Mesothelial cell of epicardium (in vitro differentiated cells): Measurements from ENCODE around the gene EFCAB6. TPM values are rescaled to one million over a fixed set of nuclear protein-coding genes. Genes with fewer than 3 reads are reported as not detected.
A peak's percentile ranks its signal among the peaks of the same experiment; 100 is the strongest.

Experiments
- DNase-seq, 2 experiments: peaks; one replicate each; pipeline ENCODE4 v3.0.0; 2021; ENCODE audit warnings: low spot score in 2 of 2; ENCODE audit not compliant: unreplicated experiment in 2 of 2
- H3K27ac Mint-ChIP-seq: 2 replicates; pipeline ENCODE4 v1.8.0; 2021; ENCODE audit warnings: mixed read lengths
- H3K27me3 Mint-ChIP-seq: 2 replicates; pipeline ENCODE4 v1.8.0; 2021; ENCODE audit warnings: low read depth, mixed read lengths
- H3K36me3 Mint-ChIP-seq: 2 replicates; pipeline ENCODE4 v1.8.0; 2021; ENCODE audit warnings: mixed read lengths
- H3K4me1 Mint-ChIP-seq: 2 replicates; pipeline ENCODE4 v1.8.0; 2021; ENCODE audit warnings: mixed read lengths
- H3K4me3 Mint-ChIP-seq: 2 replicates; pipeline ENCODE4 v1.8.0; 2021; ENCODE audit warnings: mild to moderate bottlenecking, moderate library complexity, mixed read lengths
- H3K9me3 Mint-ChIP-seq: 2 replicates; pipeline ENCODE4 v1.8.0; 2021; ENCODE audit warnings: mixed read lengths
- total RNA-seq: library from RNA; stranded (reverse); gene quantifications from 3 replicates; pipeline ENCODE4 v1.2.1, GENCODE V29; 2021
- TF ChIP-seq, protein P1 (sequence below): fragments of 200-600 bp; sonication (generic); IDR thresholded peaks from one replicate; pipeline ENCODE4 v1.5.0; 2021; ENCODE audit warnings: antibody characterized with exemption; ENCODE audit not compliant: unreplicated experiment

The EFCAB6 gene
- total RNA-seq, 1 donor from 2014 or later, result 2.6 TPM

DNA sequence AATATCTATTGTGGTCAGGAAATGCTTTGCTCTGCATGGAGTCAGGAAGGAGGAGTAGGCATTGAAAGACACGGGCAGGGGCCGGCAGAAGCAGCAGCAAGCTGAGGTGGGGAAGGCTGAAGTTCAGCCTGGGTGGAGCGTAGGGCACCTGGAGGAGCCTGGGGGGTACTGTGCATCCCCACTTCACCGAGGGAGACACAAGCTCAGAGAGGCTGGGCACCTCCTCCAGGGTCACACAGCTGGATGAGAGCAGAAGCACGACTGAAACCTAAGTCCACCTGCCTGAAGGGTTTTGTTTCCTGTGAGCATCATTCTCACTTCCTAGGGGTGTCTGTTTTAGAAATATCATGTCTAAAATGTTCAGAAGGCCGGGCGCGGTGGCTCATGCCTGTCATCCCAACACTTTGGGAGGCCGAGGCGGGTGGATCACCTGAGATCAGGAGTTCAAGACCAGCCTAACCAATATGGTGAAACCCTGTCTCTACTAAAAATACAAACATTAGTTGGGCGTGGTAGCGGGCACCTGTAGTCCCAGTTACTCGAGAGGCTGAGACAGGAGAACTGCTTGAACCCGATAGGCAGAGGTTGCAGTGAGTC lies 262.0 kb downstream of the EFCAB6 start:
- DNase-seq, result peak in 1 of 2 experiments; percentile 6
- H3K36me3 Mint-ChIP-seq, result no peaks in the 10 kb centered on the region
- H3K4me3 Mint-ChIP-seq, result no peak overlapping the region
- peaks cover 15% of the 10 kb centered on the region for H3K9me3 Mint-ChIP-seq
- H3K27me3 Mint-ChIP-seq, result peaks cover 13% of the 10 kb centered on the region
- no peaks in the 10 kb centered on the region for H3K4me1 Mint-ChIP-seq
- TF ChIP-seq, protein P1, sequence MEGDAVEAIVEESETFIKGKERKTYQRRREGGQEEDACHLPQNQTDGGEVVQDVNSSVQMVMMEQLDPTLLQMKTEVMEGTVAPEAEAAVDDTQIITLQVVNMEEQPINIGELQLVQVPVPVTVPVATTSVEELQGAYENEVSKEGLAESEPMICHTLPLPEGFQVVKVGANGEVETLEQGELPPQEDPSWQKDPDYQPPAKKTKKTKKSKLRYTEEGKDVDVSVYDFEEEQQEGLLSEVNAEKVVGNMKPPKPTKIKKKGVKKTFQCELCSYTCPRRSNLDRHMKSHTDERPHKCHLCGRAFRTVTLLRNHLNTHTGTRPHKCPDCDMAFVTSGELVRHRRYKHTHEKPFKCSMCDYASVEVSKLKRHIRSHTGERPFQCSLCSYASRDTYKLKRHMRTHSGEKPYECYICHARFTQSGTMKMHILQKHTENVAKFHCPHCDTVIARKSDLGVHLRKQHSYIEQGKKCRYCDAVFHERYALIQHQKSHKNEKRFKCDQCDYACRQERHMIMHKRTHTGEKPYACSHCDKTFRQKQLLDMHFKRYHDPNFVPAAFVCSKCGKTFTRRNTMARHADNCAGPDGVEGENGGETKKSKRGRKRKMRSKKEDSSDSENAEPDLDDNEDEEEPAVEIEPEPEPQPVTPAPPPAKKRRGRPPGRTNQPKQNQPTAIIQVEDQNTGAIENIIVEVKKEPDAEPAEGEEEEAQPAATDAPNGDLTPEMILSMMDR, result no peak
- no peak overlapping the region for H3K27ac Mint-ChIP-seq

DNA sequence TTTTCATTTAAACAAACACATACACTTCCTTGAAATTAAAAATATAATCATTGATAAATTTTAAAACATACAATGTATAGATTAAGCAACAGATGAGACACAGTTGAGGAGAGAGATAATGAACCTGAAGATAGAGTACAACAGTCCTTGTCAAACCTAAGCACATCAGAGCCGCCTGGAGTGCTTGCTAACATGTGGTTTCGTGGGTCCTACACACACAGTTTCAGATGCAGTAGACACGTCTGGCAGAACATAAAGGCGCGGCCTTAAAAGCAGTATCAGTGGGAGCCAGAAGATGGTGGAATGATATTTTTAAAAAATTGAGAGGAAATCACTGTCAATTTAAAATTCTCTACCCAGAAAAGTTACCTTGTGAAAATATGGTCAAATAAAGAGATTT lies 265.9 kb downstream of the EFCAB6 start:
- peak in 1 of 2 experiments; percentile 30 for DNase-seq
- no peaks in the 10 kb centered on the region for H3K4me1 Mint-ChIP-seq
- H3K36me3 Mint-ChIP-seq, result no peaks in the 10 kb centered on the region
- peaks cover 34% of the 10 kb centered on the region for H3K27me3 Mint-ChIP-seq
- H3K27ac Mint-ChIP-seq, result no peak overlapping the region
- no peak overlapping the region for H3K4me3 Mint-ChIP-seq
- H3K9me3 Mint-ChIP-seq, result no peaks in the 10 kb centered on the region
- TF ChIP-seq, protein P1, result no peak

DNA sequence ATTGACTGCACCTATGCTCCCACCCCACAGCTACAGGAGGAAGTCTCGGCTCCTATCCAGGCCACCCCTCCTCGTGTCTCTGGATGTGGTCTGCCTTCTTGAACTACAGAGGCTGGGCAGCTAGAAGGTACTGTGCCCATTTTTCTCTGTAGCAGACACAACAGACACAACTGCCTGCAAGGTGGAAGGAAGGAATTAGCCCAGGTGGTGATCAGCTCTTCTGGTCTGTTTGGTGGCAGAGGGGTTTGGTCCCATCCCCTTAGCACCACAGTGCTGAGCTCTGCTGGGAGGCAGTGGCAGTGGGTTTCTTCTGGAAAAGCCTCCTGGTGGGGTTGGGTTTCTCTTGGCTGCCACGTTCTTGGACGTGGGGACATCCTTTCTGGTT lies 267.8 kb downstream of the EFCAB6 start:
- peak in 1 of 2 experiments; percentile 29 for DNase-seq

DNA sequence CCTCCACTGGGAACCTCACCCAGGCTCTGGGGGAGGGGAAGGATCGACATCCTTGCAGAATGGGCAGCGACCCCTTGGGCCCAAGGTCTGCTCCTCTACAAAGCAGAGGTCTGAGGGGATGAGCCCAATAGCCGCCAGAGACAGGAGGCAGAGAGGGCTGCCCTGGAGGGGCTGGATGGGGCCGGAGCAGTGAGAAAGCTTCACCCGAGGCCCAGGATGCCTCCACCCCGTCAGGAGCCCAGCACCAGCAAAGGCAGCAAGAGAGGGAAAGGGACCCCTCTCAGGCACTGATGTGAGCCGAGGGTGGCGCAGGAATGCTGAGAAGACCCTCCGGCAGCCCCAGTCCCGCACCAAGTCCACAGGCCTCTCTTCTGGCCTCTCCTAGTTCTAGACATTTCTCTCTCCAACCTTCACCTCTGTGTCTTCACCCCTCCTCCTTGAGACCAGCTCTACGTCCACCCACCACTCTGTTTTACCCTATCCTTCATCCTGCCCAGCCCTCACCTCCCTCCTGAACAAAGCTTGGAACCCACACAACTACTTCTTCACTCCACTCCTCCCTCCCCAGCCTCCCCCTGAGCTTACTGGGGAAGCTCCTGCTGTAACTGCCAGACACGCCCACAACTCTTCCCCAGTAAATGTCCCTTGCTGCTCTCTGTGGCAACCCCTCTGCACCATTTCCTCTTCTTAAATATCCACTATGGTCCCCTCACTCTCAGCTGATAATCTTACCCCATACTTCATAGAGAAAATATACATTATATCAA lies 268.4 kb downstream of the EFCAB6 start:
- H3K9me3 Mint-ChIP-seq, result no peaks in the 10 kb centered on the region
- H3K36me3 Mint-ChIP-seq, result no peaks in the 10 kb centered on the region
- peaks cover 32% of the 10 kb centered on the region for H3K27me3 Mint-ChIP-seq
- peak in 1 of 2 experiments; percentile 28 for DNase-seq
- H3K4me3 Mint-ChIP-seq, result no peak overlapping the region
- no peaks in the 10 kb centered on the region for H3K4me1 Mint-ChIP-seq
- TF ChIP-seq, protein P1, result no peak
- no peak overlapping the region for H3K27ac Mint-ChIP-seq

More for the DNA sequence above, 267.8 kb downstream of the EFCAB6 start:
- Mint-ChIP-seq H3K27ac (no peak overlapping the region), H3K4me3 (no peak overlapping the region), H3K4me1 (no peaks in the 10 kb centered on the region), H3K27me3 (peaks cover 29% of the 10 kb centered on the region), H3K9me3 (no peaks in the 10 kb centered on the region), H3K36me3 (no peaks in the 10 kb centered on the region)
- TF ChIP-seq, protein P1, result no peak

DNA sequence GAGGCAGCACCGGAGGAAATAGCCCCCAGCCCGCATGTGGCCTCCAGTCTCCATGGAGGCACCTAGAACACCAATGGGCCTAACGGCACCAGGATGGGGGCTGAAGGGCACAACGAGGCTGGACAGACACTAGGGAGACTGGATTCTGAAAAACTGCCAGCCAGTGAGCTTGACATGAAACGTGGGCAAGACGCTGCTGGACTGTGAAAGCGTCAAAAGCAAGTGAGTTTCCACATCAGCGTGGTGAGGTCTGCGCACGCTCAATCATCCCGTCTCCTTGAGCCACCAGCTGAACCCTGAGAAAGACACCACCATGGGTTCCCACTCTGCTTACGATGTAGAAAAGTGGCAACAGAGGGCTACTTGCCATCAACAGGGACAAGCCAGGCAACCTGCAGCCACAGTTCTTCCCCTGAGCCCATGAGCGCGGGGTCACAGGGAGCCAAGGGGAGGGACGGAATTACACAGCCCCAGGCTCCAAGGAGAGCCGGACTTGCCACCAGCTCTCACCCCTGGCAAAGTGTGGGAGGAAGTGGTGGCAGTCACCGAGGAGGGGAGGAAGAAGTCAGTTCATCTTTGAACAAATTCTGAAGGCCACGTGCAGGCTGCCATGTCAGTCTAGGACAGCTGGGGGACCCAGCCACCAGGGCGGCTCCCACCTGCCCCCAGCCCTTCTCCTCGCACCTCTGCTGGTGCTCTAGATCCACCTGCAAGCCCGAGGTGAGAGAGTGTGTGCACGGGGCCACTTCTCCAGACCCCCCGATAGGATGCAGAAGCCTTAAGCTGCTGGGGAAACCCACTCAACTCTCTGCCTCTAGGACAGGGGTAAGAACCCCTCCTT lies 269.2 kb downstream of the EFCAB6 start:
- H3K27ac Mint-ChIP-seq, result no peak overlapping the region
- no peaks in the 10 kb centered on the region for H3K4me1 Mint-ChIP-seq
- no peaks in the 10 kb centered on the region for H3K36me3 Mint-ChIP-seq
- H3K9me3 Mint-ChIP-seq, result no peaks in the 10 kb centered on the region
- TF ChIP-seq, protein P1, result no peak
- H3K4me3 Mint-ChIP-seq, result no peak overlapping the region
- H3K27me3 Mint-ChIP-seq, result peaks cover 40% of the 10 kb centered on the region
- peak in 1 of 2 experiments; percentile 21 for DNase-seq
